Endothelial cell of hepatic sinusoid (primary cell): ENCODE results near the gene TRIP11.

ENCODE experiments used
- in situ Hi-C: cut with HindIII; loops from 2 replicates; pipeline ENCODE4 v1.10.0; 2017; ENCODE audit warnings: low sequenced_read_pairs

The TRIP11 gene

DNA sequence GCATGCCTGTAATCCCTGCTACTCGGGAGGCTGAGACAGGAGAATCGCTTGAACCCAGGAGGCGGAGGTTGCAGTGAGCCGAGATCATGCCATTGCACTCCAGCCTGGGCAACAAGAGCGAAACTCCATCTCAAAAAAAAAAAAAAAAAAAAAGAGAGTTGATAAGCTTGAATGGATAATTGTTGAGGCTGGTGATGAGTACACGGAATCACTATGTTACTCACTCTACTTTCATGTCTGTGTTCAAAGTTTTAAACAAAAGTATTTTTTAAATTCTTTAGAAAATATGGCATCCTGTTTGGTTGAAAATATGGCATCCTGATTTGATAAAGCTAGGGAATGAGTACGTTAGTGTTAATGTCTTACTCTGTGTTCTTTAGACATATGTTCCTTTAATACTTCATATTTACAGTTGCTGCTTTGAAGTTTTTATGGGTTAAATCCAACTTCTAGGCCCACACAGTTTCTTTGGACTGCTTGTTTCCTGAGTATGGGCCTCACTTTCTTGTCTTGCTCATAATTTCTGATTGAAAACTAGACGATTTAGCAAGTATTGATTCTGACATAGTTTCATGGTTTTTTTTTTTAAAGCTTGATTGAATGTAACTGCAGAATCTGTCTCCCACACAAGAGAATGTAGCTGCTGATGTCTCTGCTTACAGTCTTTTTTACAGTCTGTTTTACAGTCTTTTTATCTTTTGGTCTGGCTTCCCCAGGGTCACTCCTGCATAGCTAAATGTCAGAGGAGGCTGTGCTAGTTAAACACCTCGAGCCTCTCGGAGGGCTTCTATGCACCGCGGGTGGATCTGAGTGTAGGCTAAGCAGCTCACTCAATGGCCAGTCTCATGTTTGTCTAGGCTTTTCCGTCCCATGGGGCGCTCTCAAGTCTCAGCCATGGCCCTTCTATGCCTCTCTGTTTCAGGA, 78.3 kb downstream of the TRIP11 start:
- in situ Hi-C loops = no loop called here

DNA sequence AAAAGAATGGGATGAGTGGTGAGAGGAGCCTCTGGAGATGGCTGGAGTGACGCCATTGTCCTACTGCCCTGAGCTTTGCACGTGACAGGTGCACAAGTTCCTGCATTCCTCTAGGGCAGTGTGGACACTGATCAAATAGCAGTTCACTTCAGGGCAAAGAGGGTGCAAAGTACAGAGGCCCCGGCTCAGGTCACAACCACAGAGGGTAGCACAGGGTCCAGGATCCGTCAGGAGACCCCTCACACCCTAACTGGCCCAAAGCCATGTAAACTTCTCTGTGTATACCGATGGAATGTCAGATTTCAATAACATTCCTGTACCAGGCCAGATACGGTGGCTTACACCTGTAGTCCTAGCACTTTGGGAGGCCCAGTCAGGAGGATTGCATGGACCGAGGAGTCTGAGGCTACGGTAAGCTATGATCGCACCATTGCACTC, 82.0 kb downstream of the TRIP11 start:
- in situ Hi-C loops = no loop called here

DNA sequence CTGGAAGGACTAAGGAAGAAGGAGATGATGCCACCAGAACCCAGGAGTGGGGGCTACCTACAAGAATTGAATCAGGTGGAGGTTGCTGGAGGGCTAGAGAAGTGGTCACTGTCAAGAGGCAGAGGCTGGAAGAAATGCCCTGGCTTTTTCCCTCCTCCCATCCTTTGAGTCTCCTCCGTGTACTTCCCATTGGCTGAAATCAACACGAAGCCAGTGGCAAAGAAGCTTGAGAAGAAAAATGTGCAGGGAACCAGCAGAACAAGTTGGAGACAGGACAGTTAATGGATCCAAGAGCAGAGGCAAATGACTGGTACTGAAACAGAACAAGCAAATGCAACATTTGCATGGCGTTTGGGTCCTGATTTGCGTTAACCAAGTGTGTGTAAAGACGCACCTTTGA, 83.2 kb downstream of the TRIP11 start:
- in situ Hi-C loops = no loop called here

DNA sequence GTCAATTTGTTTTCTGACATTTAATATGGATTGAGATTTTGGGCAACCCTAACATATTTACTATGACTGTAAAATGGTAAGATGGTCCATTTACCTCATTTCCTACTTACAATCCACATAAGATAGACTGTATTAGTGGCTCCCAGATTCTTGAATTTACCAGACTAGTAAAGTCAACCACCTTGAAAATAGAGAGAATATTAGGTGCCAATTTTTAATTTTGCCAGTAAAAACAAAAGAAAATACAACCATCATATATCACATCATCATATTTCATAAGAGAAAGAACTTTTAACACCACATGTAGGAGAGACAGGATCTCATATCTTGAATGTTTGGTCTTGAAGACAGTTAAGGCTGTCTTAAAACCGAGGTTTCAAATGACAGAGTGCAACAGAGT, 84.7 kb downstream of the TRIP11 start:
- in situ Hi-C loops = no loop called here

DNA sequence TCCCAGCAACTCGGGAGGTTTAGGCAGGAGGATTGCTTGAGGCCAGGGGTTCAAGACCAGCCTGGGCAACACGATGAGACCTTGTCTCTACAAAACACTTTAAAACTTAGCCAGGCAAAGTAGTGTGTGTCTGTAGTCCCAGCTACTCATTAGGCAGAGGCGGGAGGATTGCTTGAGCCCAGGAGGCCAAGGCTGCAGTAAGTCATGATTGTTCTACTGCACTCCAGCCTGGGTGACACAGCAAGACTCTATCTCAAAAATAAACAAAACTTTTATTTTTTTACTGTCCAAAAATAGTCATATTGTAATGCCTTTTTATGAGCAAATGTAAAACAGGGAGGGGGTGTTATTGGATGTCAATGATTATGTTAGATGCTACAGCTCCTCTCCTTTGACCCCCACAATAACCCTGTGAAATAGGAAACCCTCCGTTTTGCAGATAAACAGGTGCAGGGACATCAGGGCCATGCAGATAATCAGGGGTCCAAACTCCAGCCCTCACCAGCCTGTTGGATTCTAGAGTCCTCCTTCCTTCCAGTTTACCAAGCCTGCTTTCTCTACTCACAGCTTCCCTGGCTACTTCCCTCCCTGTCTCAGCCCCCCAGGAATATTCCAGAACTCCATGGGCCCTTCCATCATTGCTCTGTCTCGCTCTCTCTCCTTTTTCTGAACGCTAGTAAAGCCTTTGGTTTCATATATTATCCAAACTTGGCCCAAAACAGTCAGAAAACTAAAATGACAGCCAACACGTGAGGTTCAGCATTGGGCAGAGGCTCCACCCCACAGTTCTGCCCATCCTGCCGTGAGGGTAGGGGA, 86.5 kb downstream of the TRIP11 start:
- in situ Hi-C loops = no loop called here

DNA sequence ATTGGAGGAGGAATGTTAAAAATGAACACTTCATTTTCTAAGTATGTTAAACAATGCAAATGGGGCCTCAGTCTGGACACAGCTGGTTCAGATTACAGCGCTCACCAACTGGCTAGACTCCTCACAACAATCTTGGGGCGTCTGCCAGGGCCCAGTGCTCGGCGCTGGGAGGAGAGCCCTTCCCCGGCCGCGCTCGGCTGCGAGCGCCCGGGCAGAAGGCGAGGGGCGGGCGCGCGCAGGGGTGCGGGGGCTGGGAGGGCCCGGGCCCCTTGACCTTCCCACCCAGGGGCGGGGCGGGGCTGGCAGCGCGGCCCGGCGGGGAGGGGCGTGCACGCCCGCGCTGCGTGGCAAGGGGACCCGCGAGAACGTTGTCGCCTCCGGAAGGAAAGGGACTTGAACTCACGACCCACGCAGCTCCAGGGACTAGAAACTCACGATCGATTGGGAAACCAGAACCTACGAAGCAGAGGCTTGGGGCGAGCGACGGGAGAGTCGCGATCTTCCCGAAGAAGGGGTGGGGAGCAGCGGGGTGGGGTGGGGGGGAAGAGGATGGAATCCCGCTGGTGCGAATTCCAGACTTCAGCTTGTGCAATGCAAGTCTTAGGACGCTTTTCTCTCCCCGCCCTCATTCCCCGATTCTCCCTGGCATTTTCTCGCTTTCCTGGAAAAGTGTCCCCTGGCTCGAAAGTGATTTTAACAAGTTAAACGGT, 92.2 kb downstream of the TRIP11 start, which contains the start of gene FBLN5:
Gene FBLN5 (minus strand): TSS at position 220 of the 710 bp plus-strand sequence. CDS start 465 bp downstream, outside the sequence.
- in situ Hi-C loops = no loop called here

DNA sequence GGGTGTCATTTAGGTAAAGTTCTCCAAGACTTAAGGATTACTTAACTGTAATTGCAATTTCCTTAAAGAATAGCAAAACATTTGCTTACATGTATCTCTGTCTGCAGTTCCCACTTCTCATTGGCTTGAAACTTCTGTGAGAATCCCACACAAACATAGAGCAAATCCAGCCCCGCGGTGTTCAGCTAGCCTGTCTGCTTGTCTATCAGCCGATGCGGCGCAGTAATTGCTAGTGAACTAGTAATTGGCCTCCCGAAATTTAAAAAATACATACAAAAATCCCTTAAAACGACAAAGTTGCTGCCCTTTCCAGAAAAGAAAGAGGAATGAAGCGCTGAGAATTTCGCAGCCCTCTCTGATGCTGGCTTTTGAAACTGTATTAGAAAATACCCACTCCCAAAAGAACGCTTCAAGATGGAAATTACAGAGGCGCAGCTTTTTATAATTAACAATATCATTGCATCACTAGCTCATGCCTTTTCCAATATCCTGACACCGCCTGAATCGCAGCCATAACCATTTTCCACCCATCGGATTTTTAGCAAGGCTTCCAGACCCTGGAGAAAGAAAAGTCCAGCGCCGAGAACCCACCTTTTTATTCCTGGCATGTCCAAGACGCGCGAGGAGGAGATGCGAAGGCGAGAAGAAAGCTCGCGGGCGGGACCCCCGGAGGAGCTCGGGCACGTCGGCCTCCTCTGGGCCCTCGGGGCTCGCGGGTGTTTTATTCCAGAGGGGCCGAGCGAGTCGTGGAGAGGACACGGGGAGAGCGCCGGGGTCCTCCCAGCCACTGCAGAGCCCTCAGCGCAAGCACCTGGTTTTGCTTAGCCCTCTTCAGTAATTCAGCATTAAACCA, 93.0 kb downstream of the TRIP11 start:
- in situ Hi-C loops = no loop called here

DNA sequence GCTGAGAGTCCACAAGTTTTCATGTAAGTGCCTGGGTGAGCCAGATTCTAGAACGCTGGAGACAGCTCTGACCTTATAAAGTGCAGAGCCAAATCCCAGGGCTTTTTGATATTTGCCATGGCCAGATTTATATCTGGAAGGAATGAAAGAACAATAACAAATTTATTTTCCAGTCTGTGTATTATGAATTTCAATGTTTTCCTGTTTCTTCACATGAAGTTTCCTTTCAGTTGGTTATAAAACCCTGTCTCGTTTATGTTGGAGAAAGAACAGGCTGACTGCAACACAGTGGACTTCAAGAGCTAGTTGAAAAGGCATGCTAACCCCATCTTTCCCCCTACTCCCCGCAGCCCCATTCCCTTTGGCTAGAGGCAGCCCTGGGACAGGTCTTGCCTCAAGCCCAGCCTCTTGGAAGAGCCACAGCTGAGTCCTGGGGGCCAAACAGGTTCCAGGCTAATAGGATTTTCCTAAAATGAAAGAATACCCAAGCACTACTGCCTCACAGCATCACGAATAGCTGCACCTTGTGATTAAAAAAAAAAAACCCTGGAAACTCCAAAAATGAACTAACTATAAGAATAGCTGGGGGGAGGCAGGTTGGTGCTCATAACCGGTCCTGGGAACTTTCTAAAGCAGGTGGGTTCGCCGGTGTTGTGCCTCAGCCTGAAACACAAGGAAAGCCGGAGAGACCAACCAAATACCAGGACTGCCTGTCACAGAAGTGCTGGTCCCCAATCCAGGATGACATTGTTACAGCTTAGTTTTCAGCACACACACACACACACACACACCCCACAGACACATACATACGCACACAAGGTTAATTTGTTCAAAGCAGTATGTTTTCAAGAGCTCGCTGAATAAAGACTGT, 93.9 kb downstream of the TRIP11 start:
- in situ Hi-C loops = no loop called here

DNA sequence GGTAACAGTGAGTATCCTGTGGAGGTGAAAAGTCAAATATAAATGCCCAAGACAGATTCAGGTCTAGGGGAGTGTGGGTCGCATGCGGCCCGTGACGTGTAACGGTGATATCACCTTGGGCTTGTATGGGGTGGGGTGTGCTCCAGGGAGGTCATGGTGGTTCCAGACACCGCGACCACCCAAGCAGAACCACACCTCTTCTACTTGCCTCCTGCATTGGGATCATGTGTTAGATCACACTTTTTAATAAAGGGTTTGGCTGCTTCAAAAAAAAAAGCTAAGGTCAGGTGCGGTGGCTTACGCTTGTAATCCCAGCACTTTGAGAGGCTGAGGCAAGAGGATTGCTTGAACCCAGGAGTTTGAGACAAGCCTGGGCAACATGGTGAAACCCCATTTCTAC, 96.9 kb downstream of the TRIP11 start:
- in situ Hi-C loops = no loop called here

DNA sequence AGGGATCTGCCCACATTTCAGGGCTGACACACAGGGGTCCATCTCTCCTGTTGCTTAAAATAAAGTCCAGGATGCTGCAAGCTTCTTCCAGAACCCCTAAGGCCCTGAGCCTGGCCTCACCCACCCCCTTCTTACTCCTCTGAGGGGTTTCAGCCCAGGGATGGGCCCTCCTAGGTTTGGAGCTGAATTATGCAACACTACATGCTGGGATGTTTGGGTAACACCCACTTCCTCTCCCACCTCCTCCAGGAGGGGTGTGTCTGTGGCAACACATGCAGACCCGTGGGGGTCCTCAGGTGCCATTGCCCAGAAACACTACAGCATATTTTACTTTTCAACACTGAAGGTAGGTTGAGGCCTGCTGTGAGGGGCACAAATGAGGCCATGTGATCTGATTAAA, 97.7 kb downstream of the TRIP11 start:
- in situ Hi-C loops = no loop called here

DNA sequence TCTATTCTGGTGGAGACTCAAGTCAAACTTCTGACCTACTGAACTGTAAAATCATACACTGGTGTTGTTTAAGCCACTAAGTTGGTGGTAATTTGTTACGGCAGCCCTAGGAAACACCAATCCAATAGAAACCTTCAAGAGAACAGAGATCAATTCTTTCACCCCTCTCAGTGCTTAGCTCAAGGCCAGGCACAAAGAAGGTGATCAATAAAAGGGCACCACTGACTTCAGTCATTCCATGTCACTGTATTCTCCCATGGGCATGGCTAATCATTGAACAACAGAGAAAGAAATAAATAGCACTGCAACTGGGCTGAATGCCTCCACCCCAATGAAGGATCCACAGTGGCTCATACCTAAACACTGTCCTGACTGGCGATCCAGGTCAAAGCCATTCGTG, 99.7 kb downstream of the TRIP11 start:
- in situ Hi-C loops = no loop called here

DNA sequence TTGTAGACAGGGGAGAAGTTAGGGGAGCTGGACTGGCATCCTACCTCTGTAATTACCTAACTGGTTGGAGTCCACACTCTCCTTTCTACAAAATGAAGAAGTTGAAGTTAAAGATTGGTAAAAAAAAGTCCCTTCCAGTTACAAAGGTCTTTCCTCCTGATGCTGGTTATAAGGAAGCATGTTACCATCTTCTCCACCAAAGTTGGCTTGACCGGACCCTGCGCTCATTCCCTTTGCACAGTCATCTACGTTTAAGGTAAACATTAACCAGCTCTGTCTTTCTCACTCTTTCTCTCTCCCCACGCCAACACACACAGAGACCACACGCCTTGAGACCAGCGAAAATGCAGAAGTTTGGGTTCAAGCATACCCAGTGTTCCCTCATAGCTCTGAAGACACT, 104.3 kb downstream of the TRIP11 start:
- in situ Hi-C loops = no loop called here

DNA sequence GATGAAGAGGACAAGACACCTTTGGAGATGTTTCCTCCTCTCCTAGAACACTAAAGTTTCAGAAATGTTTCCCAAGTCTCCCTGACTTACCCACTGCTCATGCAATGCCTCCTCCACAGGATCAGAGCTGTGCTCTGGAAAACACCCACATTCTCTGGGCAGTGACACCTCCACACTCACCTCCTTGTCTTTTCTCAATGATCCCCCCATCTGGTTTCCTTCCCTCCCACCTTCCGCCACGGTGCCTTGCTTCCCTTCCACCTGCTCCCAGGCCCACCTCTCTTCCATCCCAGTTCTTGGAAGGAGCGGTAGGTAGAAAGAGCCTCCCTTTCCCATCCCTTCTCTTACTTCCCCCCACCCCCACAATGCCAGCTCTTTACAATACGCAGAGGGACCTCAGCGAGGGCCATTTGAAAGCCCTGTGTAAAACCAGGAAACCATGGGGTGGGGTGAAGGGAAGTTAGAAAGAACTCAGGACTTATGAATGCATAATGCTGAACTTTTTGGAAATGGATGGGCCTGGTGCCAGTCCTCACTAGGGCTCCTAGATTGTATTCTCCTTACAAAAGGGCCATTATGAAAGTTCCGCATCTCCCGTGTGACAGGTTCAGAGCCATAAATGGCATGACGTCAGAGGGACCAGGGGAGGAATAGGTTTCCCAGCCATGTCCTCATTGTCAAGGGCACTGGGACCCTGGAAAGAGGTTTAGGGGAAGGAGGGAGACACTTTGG, 105.1 kb downstream of the TRIP11 start:
- in situ Hi-C loops = no loop called here

DNA sequence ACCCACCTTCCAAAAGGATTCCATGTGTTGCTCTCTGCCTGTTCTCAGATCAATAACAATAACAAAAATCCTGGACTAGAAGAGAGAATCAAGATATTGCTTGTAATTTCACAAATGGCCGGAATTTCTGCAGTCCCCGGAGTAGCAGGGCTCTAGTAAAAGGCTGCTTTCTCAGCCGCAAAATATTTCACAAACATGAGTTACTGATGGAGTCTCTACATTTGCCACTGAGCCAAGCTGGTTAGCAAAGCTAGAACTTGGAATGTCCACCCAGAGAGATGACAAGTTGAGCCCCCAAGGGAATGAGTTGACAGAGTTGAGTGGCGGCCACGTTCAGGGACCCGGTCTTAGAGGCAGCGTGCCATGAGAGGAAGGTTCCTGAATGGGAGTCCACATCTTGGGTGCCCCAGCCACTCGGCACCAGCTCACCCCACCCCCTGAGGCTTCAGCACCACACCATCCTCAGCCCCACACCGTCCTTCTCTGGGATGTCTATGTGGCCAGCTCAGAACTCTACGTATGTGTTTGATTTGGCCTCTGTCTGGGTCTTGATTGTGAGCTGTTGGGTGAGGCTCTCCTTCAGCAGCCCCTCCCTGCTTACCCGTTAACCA, 108.3 kb downstream of the TRIP11 start:
- in situ Hi-C loops = no loop called here

DNA sequence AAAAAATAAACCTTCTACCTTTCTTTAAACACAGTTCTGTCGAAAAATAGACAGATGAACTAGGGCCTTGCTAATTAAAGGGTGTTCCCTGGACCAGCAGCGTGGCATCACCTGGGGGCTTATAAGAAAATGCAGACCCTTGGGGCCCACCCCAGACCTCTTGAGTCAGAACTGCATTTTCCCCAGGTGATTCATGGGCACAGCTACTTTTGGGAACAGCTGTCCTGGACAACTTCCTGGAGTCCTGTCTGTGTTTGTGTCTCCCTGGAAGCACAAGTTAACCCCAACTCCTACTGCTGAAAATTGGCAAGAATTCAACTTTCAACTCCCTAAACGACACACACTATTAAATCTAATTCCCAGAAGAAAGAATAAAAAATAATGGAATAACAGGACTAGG, 110.2 kb downstream of the TRIP11 start:
- in situ Hi-C loops = no loop called here

DNA sequence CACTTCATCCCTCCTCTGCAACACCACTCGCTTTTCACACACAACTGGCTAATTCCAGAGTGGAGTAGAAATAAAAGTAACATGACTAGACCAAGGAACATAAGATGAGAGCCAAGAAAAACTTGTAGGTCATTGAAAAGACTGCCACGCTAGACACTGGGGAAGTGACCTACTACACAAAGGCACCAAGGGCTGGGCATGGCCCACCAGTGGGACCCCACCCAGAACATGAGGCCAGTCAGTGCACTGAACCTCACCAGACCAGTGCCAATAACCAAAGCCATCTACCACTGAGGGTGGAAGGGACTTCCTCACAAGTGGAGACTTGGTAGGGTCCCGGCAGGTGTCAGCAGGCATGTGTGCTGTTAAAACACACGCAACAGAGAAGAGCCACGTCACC, 112.1 kb downstream of the TRIP11 start:
- in situ Hi-C loops = no loop called here

DNA sequence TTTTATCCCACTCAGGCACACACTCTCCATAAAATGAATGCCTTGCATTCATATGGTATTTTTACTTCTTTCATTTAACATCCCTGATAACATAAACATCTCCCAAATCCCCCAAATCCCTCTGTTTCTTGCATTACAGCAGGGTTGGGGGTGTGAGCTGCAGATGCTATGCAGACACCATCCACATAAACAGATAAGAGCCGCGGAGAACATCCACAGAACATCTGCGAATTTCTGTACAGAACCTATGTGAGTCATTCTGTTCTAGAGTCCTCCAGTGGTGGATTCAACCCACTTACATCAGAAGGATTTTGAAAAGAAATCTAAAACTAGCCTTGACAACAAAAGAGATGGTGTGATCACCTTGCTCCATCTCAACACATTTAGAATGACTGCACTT, 112.7 kb downstream of the TRIP11 start:
- in situ Hi-C loops = no loop called here
